CD4-positive, CD25-positive, alpha-beta regulatory T cell (primary cell): Measurements from ENCODE around the gene IFNAR1. TPM values are rescaled to one million over a fixed set of nuclear protein-coding genes. Genes with fewer than 3 reads are reported as not detected.

ENCODE experiments used
- ATAC-seq, 2 donors: fragments of 150-1000 bp; cut with Tn5 transposase; one replicate each; pipeline ENCODE4 v1.10.0; 2021; ENCODE audit warnings: low read depth in 2 of 2, moderate number of reproducible peaks in 2 of 2, moderate library complexity in 1 of 2
- DNase-seq, 3 donors: peaks; one replicate each; pipeline versions ENCODE4 v3.0.0 to v3.0.0-alpha.2; 2012 to 2022; ENCODE audit warnings: mixed read lengths in 1 of 3
- H3K27ac ChIP-seq: one replicate; pipeline ENCODE4 v1.7.0; 2013; ENCODE audit warnings: mild to moderate bottlenecking, low read length; ENCODE audit not compliant: insufficient read depth, poor library complexity, severe bottlenecking
- H3K27me3 ChIP-seq: one replicate; pipeline ENCODE4 v1.7.0; 2013; ENCODE audit warnings: low read length; ENCODE audit not compliant: control insufficient read depth, insufficient read depth
- H3K36me3 ChIP-seq: one replicate; pipeline ENCODE4 v1.7.0; 2013; ENCODE audit warnings: mild to moderate bottlenecking, low read length, moderate library complexity; ENCODE audit not compliant: control insufficient read depth, insufficient read depth
- H3K4me1 ChIP-seq: 2 replicates; pipeline ENCODE4 v1.7.0; 2013; ENCODE audit warnings: mild to moderate bottlenecking, low read length; ENCODE audit not compliant: insufficient read depth, control insufficient read depth, poor library complexity, severe bottlenecking
- H3K4me3 ChIP-seq: one replicate; pipeline ENCODE4 v1.7.0; 2013; ENCODE audit warnings: low read depth, mild to moderate bottlenecking, low read length, moderate library complexity
- H3K9me3 ChIP-seq, 2 experiments: 1 replicate in 1 of 2; 2 replicates in 1 of 2; pipeline ENCODE4 v1.7.0; 2013; ENCODE audit warnings: low read length in 2 of 2, mild to moderate bottlenecking in 1 of 2, moderate library complexity in 1 of 2; ENCODE audit not compliant: control insufficient read depth in 2 of 2
- H3K27ac Mint-ChIP-seq, 3 donors: one replicate each; pipeline ENCODE4 v1.8.0; 2020 to 2022; ENCODE audit warnings: mild to moderate bottlenecking in 3 of 3, mixed read lengths in 3 of 3, moderate library complexity in 2 of 3
- H3K27me3 Mint-ChIP-seq: one replicate; pipeline ENCODE4 v1.8.0; 2022; ENCODE audit warnings: mild to moderate bottlenecking, mixed read lengths
- H3K36me3 Mint-ChIP-seq: one replicate; pipeline ENCODE4 v1.8.0; 2020; ENCODE audit warnings: mixed read lengths
- H3K4me1 Mint-ChIP-seq, 4 donors: one replicate each; pipeline ENCODE4 v1.8.0; 2020 to 2022; ENCODE audit warnings: mixed read lengths in 4 of 4, mild to moderate bottlenecking in 1 of 4
- H3K4me3 Mint-ChIP-seq, 4 donors: one replicate each; pipeline ENCODE4 v1.8.0; 2020 to 2022; ENCODE audit warnings: mild to moderate bottlenecking in 4 of 4, mixed read lengths in 4 of 4, moderate library complexity in 3 of 4
- H3K9me3 Mint-ChIP-seq, 7 donors: one replicate each; pipeline ENCODE4 v1.8.0; 2020 to 2022; ENCODE audit warnings: mixed read lengths in 7 of 7, mild to moderate bottlenecking in 3 of 7, moderate library complexity in 2 of 7
- polyA plus RNA-seq, 4 donors: library from polyadenylated mRNA; unstranded; fragments of 300-500 nt; fragmentation: Illumina TruSeq; gene quantifications; one replicate each; pipeline ENCODE4 v1.2.3, GENCODE V29; 2021
- total RNA-seq: library from RNA; stranded (reverse); gene quantifications from one replicate; pipeline ENCODE4 v1.2.3, GENCODE V29; 2022

Gene IFNAR1
- total and polyA plus RNA-seq, 5 donors from 2014 or later, result 23.9 to 93.8 (median 67.8) TPM

GRCh38 chr21:33403128-33403785, 78.5 kb downstream of the IFNAR1 start, which contains the start of gene IFNGR2:
Gene IFNGR2 (plus strand): TSS chr21:33403413. CDS start chr21:33403544, 131 bp downstream.
- Mint-ChIP-seq H3K36me3 (no peaks in the 10 kb centered on the region), H3K4me1 (peaks cover 8 to 62% (median 35%) of the 10 kb centered on the region in 4 donors), H3K27me3 (peaks cover 16% of the 10 kb centered on the region), H3K9me3 (peaks cover 0 to 2% (median 0%) of the 10 kb centered on the region in 7 donors), H3K27ac (peak within 1 kb of the TSS; percentile 95 to 96 (median 95)), H3K4me3 (peak within 1 kb of the TSS; percentile 95 to 99 (median 97))
- peak within 1 kb of the TSS; percentile 61 for H3K27ac ChIP-seq
- ATAC-seq, result peak; percentile 44 to 49
- no peaks in the 10 kb centered on the region for H3K9me3 ChIP-seq
- H3K4me1 ChIP-seq, result peaks cover 41% of the 10 kb centered on the region
- peak within 1 kb of the TSS; percentile 82 for H3K4me3 ChIP-seq
- no peaks in the 10 kb centered on the region for H3K36me3 ChIP-seq
- DNase-seq, result peak; percentile 36 to 57 (median 43)
- H3K27me3 ChIP-seq, result no peaks in the 10 kb centered on the region

GRCh38 chr21:33403786-33404585, 79.2 kb downstream of the IFNAR1 start:
- Histone ChIP-seq H3K9me3 (no peaks in the 10 kb centered on the region), H3K4me1 (peaks cover 41% of the 10 kb centered on the region)

GRCh38 chr21:33406493-33406892, 81.7 kb downstream of the IFNAR1 start:
- peaks cover 20 to 81% (median 41%) of the 10 kb centered on the region in 4 donors for H3K4me1 Mint-ChIP-seq
- H3K27ac Mint-ChIP-seq, result peak overlapping the region; percentile 4 to 96 (median 63)
- H3K9me3 Mint-ChIP-seq, result peaks cover 0 to 2% (median 0%) of the 10 kb centered on the region in 7 donors
- Histone ChIP-seq H3K36me3 (no peaks in the 10 kb centered on the region), H3K4me1 (peaks cover 43% of the 10 kb centered on the region), H3K4me3 (peak overlapping the region; percentile 5), H3K27me3 (no peaks in the 10 kb centered on the region), H3K27ac (no peak overlapping the region), H3K9me3 (no peaks in the 10 kb centered on the region)
- peak overlapping the region; percentile 78 to 99 (median 96) for H3K4me3 Mint-ChIP-seq
- peaks cover 11% of the 10 kb centered on the region for H3K27me3 Mint-ChIP-seq
- H3K36me3 Mint-ChIP-seq, result peaks cover 7% of the 10 kb centered on the region
- DNase-seq (no peak), ATAC-seq (no peak)

More at GRCh38 chr21:33403786-33404585, 79.2 kb downstream of the IFNAR1 start:
- Histone ChIP-seq H3K36me3 (no peaks in the 10 kb centered on the region), H3K27ac (peak overlapping the region; percentile 61), H3K27me3 (no peaks in the 10 kb centered on the region), H3K4me3 (peak overlapping the region; percentile 82)
- Mint-ChIP-seq H3K4me3 (peak overlapping the region; percentile 95 to 99 (median 97)), H3K9me3 (peaks cover 0 to 2% (median 0%) of the 10 kb centered on the region in 7 donors), H3K27me3 (peaks cover 14% of the 10 kb centered on the region), H3K4me1 (peaks cover 14 to 68% (median 37%) of the 10 kb centered on the region in 4 donors), H3K27ac (peak overlapping the region; percentile 95 to 96 (median 95)), H3K36me3 (peaks cover 4% of the 10 kb centered on the region)
- ATAC-seq (peak; percentile 27 to 46), DNase-seq (peak in 2 of 3 donors; percentile 4 to 45)

Other genes with a start within 250 kb of the IFNAR1 start
- 56.9 TPM for gene IFNAR2, start 95.0 kb upstream of the IFNAR1 start, total RNA-seq
- gene IFNAR2, start 95.0 kb upstream of the IFNAR1 start, polyA plus RNA-seq, result 100 to 1,000 TPM; 110 to 121 (median 111) TPM
- 30.9 TPM for gene IL10RB, start 58.6 kb upstream of the IFNAR1 start, total RNA-seq
- gene IL10RB, start 58.6 kb upstream of the IFNAR1 start, polyA plus RNA-seq, result 100 to 1,000 TPM in 1 of 4 donors, 10 to 100 TPM in 3; 72.3 to 105 (median 84.9) TPM
- 10.2 TPM for gene IFNGR2, start 78.4 kb downstream of the IFNAR1 start, total RNA-seq
- gene IFNGR2, start 78.4 kb downstream of the IFNAR1 start, polyA plus RNA-seq, result 10 to 100 TPM; 21.7 to 37.2 (median 24.5) TPM
- 84.2 TPM for gene TMEM50B, start 155.0 kb downstream of the IFNAR1 start, total RNA-seq
- gene TMEM50B, start 155.0 kb downstream of the IFNAR1 start, polyA plus RNA-seq, result 10 to 100 TPM; 60.1 to 63.2 (median 61.6) TPM
- gene DNAJC28, start 166.7 kb downstream of the IFNAR1 start, total RNA-seq, result 0.17 TPM
- gene DNAJC28, start 166.7 kb downstream of the IFNAR1 start, polyA plus RNA-seq, result under 1 TPM; 0.33 to 0.78 (median 0.73) TPM
- gene GART, start 217.1 kb downstream of the IFNAR1 start, total RNA-seq, result 44.0 TPM
- gene GART, start 217.1 kb downstream of the IFNAR1 start, polyA plus RNA-seq, result 10 to 100 TPM; 45.5 to 63.9 (median 52.1) TPM
- 358 TPM for gene SON, start 218.1 kb downstream of the IFNAR1 start, total RNA-seq
- gene SON, start 218.1 kb downstream of the IFNAR1 start, polyA plus RNA-seq, result 100 to 1,000 TPM; 429 to 518 (median 444) TPM